Erythroblast (primary cell): Measurements from ENCODE around the gene MSRB3.
"Not testable (repeated sequence)": the region's sequence is repeated elsewhere in the genome, so short reads cannot be mapped to it uniquely, and the experiment has no call there.

Source experiments
- DNase-seq, 2 experiments: peaks; one replicate each; lab custom pipeline; 2025; lab: John Stamatoyannopoulos, UW
- GATA1 ChIP-seq: IDR thresholded peaks from 2 replicates; pipeline ENCODE4 v1.6.1; 2011; ENCODE audit warnings: low read depth, mild to moderate bottlenecking, control low read depth, low read length, moderate library complexity
- POLR2A ChIP-seq: IDR thresholded peaks from 2 replicates; pipeline ENCODE4 v1.6.1; 2011; ENCODE audit warnings: mild to moderate bottlenecking, low read length

Gene MSRB3

GRCh38 chr12:65276916-65277530 is 1.5 kb upstream of the MSRB3 start:
- no peak for TF ChIP-seq POLR2A
- no peak for DNase-seq

GRCh38 chr12:65277994-65278575 is 398 bp upstream of the MSRB3 start:
- DNase-seq, result no peak

GRCh38 chr12:65279369-65280112 is 1.1 kb downstream of the MSRB3 start:
- DNase-seq, result peak; percentile 25 to 33
- no peak for TF ChIP-seq GATA1
- no peak for TF ChIP-seq POLR2A

More at GRCh38 chr12:65277994-65278575, 398 bp upstream of the MSRB3 start:
- no peak for TF ChIP-seq GATA1
- no peak for TF ChIP-seq POLR2A

GRCh38 chr12:65280306-65280705 is 1.8 kb downstream of the MSRB3 start:
- no peak for DNase-seq
- TF ChIP-seq POLR2A, result no peak
- no peak for TF ChIP-seq GATA1

GRCh38 chr12:65282840-65283239 is 4.4 kb downstream of the MSRB3 start:
- no peak for TF ChIP-seq POLR2A
- no peak for TF ChIP-seq GATA1

GRCh38 chr12:65285532-65285931 is 7.0 kb downstream of the MSRB3 start:
- not testable (repeated sequence) for DNase-seq

More at GRCh38 chr12:65282840-65283239, 4.4 kb downstream of the MSRB3 start:
- no peak for DNase-seq

- no peak for TF ChIP-seq GATA1
- no peak for TF ChIP-seq POLR2A
- no peak for DNase-seq
These were observed 8.9 kb downstream of the MSRB3 start for GRCh38 chr12:65287426-65287825.

GRCh38 chr12:65292241-65292640 is 13.8 kb downstream of the MSRB3 start:
- DNase-seq, result no peak
- no peak for TF ChIP-seq POLR2A
- TF ChIP-seq GATA1, result no peak

- TF ChIP-seq POLR2A, result no peak
- TF ChIP-seq GATA1, result no peak
- DNase-seq, result no peak
These were observed 15.3 kb downstream of the MSRB3 start for GRCh38 chr12:65293735-65294134.

GRCh38 chr12:65294641-65295262 is 16.3 kb downstream of the MSRB3 start:
- no peak for DNase-seq
- TF ChIP-seq POLR2A (no peak), GATA1 (no peak)

- DNase-seq, result no peak
- no peak for TF ChIP-seq GATA1
- no peak for TF ChIP-seq POLR2A
These were observed 18.2 kb downstream of the MSRB3 start for GRCh38 chr12:65296508-65297265.

GRCh38 chr12:65300097-65300496 is 21.6 kb downstream of the MSRB3 start:
- DNase-seq, result no peak

GRCh38 chr12:65300679-65301349 is 22.3 kb downstream of the MSRB3 start:
- DNase-seq, result peak; percentile 17 to 18
- TF ChIP-seq GATA1 (no peak), POLR2A (no peak)

More at GRCh38 chr12:65300097-65300496, 21.6 kb downstream of the MSRB3 start:
- TF ChIP-seq GATA1 (no peak), POLR2A (no peak)

- no peak for DNase-seq
- no peak for TF ChIP-seq POLR2A
- TF ChIP-seq GATA1, result no peak
These were observed 24.4 kb downstream of the MSRB3 start for GRCh38 chr12:65302891-65303290.
